RWPE1 (cell line): ENCODE measurements around the gene MBOAT1.

ENCODE experiments used
- CTCF ChIA-PET: fragments of 350-600 bp; sonication (Branson Sonifier 250); formaldehyde crosslinking; extraction: SDS; loops from one replicate; lab custom pipeline; 2021; lab: Yijun Ruan, JAX
- POLR2A ChIA-PET: fragments of 400-600 bp; formaldehyde crosslinking; extraction: SDS; loops from one replicate; lab custom pipeline; 2020; ENCODE audit warnings: antibody characterized with exemption; ENCODE audit not compliant: low non-redundant PET; lab: Yijun Ruan, JAX
- DNase-seq: peaks from one replicate; pipeline ENCODE4 v3.0.0; 2012; ENCODE audit warnings: low spot score
- H3K27ac ChIP-seq: fragments of 450-650 bp; 2 replicates; pipeline ENCODE4 v1.5.1; 2017
- TF ChIP-seq, protein P1 (sequence below): fragments of 450-650 bp; conservative IDR thresholded peaks from 2 replicates; pipeline ENCODE4 v1.5.1; 2017; ENCODE audit warnings: low read depth, mild to moderate bottlenecking

The MBOAT1 gene

DNA sequence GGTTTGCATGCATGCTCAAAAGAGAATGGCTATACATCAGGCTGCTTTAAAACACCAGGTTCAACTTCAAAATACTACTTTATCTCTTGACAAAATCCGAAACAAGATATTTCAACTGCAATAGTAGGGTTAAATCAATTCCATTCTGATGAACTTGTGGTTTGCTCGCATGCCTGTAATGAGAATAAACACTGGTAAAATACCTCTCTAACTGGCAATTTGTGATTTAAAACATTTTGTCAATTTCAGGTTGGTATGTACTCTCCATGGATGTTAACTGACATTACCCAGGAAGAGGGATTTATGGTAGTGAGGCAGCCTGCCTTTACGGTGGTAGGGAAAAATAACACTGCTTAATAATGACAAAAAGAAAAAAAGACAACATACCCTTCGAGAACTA lies 74.4 kb downstream of the MBOAT1 start:
- CTCF ChIA-PET: no interaction called here
- no peak for DNase-seq
- POLR2A ChIA-PET: no interaction called here

GRCh38 chr6:20137240-20137639 lies 75.0 kb downstream of the MBOAT1 start:
- ChIA-PET POLR2A (no interaction called here), CTCF (no interaction called here)
- TF ChIP-seq, protein P1, sequence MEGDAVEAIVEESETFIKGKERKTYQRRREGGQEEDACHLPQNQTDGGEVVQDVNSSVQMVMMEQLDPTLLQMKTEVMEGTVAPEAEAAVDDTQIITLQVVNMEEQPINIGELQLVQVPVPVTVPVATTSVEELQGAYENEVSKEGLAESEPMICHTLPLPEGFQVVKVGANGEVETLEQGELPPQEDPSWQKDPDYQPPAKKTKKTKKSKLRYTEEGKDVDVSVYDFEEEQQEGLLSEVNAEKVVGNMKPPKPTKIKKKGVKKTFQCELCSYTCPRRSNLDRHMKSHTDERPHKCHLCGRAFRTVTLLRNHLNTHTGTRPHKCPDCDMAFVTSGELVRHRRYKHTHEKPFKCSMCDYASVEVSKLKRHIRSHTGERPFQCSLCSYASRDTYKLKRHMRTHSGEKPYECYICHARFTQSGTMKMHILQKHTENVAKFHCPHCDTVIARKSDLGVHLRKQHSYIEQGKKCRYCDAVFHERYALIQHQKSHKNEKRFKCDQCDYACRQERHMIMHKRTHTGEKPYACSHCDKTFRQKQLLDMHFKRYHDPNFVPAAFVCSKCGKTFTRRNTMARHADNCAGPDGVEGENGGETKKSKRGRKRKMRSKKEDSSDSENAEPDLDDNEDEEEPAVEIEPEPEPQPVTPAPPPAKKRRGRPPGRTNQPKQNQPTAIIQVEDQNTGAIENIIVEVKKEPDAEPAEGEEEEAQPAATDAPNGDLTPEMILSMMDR: no peak
- H3K27ac ChIP-seq: no peak overlapping the region
- no peak for DNase-seq

More for the DNA sequence above, 74.4 kb downstream of the MBOAT1 start:
- TF ChIP-seq, protein P1: no peak
- H3K27ac ChIP-seq: no peak overlapping the region

DNA sequence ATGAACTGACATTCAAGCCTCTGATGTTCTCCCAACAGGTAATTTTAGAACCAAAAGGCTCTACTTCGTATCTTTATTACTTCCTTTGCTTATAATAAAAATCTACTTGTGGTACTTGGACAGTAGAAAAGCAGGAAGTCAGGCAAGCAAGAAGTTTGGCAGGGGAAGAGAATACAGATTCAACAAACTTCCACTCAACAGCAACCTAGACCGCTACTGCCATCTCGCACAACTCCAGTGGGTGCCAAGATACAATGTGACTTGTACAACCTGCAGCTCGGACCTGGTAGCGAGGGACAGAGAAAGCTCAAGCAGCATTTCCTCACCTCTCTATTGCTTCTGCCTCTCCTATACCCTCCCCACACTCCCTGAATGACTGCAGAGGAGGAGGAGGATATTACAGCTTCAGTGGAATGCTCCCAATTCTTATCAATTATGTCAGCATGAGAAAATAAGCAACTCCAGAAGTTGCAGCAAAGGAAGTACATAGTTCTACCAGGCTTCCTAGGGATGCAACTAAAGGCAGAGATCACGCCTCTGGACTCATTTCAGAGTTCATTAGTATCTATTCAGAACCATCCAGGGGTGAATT lies 76.5 kb downstream of the MBOAT1 start:
- POLR2A ChIA-PET: no interaction called here
- no peak for DNase-seq
- CTCF ChIA-PET: no interaction called here
- no peak overlapping the region for H3K27ac ChIP-seq
- TF ChIP-seq, protein P1: no peak

GRCh38 chr6:20134613-20135012 lies 77.7 kb downstream of the MBOAT1 start:
- TF ChIP-seq, protein P1: no peak
- ChIA-PET CTCF (interaction anchor here (0.6 kb wide), 1 partner anchor 1804 kb away, joined by 3 read pairs; no protein-coding TSS in a partner anchor), POLR2A (no interaction called here)
- no peak overlapping the region for H3K27ac ChIP-seq
- no peak for DNase-seq

DNA sequence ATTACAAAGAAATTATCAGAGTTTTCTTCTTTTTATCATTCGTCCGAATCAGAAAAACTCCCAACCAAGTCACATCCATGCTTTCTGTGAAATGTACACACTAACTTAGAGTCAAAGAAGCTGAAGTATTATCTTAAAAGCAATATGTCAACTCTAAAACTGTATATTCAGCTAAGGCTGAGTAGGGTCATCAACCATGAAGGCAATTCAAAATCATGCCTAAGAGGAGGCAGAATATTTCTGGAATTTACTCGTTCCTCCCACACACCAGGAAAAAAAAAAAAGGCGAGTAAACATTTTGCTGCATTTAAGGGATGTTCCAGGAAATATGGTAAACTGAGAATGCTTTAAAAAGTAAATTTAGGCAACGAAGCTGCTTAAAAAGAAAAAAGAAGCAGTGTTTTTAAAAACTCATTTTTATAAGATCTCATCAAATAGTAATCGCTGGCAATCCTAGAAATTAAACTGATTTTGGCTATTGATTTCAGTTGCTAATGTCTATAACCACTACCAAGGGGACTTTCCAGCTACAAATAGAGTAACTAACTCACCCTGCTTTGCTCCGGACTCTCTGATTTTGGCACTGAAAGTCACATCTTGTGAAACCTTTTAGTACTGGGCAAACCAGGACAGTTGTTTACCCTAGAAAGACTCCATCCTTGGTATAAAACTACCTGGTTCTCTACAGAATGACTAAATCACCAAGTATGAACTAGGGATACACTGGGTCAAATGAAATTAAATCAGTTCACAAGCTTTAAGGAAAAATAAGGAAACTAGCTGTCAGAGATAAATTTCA lies 82.8 kb downstream of the MBOAT1 start:
- no peak overlapping the region for H3K27ac ChIP-seq
- DNase-seq: no peak
- TF ChIP-seq, protein P1: no peak
- ChIA-PET CTCF (interaction anchor here (0.7 kb wide), 1 partner anchor 167 kb away, joined by 3 read pairs; no protein-coding TSS in a partner anchor), POLR2A (no interaction called here)

DNA sequence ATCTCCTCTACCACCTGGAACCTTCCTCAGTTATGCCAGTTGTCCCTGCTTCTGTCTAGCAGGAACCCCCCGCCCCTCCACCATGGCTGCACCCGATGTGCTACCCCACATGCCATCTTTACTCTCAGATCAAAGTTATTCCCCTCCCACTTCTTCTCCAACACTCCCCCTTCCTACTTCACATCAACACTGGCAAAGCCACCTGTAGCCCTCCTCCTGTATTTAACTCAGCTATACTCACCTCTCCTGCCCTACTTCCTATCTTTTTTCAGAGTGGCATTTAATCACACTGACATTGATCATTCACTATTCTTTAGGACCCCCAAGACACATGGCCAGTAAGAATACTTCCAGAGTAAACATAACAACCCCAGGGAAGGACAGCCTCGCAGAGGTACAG lies 84.3 kb downstream of the MBOAT1 start:
- DNase-seq: no peak
- TF ChIP-seq, protein P1: no peak
- ChIA-PET POLR2A (no interaction called here), CTCF (interaction anchor here (0.6 to 2.2 kb wide), 2 partner anchors 13 to 66 kb away, joined by 6 to 10 read pairs; no protein-coding TSS in a partner anchor)
- no peak overlapping the region for H3K27ac ChIP-seq
